Tongue (tissue), 2 donors: Measurements from ENCODE around the gene ZNF512B. TPM values are rescaled to one million over a fixed set of nuclear protein-coding genes. Genes with fewer than 3 reads are reported as not detected.
"Not testable (repeated sequence)": the region's sequence is repeated elsewhere in the genome, so short reads cannot be mapped to it uniquely, and the experiment has no call there.

Experiments used
- DNase-seq: peaks from one replicate; pipeline ENCODE4 v3.0.0-alpha.2; 2015
- total RNA-seq: library from RNA; depleted of rRNA; stranded (reverse); fragments of >200 nt; gene quantifications from one replicate; pipeline ENCODE4 v1.2.3, GENCODE V29; 2014

The ZNF512B gene, protein sequence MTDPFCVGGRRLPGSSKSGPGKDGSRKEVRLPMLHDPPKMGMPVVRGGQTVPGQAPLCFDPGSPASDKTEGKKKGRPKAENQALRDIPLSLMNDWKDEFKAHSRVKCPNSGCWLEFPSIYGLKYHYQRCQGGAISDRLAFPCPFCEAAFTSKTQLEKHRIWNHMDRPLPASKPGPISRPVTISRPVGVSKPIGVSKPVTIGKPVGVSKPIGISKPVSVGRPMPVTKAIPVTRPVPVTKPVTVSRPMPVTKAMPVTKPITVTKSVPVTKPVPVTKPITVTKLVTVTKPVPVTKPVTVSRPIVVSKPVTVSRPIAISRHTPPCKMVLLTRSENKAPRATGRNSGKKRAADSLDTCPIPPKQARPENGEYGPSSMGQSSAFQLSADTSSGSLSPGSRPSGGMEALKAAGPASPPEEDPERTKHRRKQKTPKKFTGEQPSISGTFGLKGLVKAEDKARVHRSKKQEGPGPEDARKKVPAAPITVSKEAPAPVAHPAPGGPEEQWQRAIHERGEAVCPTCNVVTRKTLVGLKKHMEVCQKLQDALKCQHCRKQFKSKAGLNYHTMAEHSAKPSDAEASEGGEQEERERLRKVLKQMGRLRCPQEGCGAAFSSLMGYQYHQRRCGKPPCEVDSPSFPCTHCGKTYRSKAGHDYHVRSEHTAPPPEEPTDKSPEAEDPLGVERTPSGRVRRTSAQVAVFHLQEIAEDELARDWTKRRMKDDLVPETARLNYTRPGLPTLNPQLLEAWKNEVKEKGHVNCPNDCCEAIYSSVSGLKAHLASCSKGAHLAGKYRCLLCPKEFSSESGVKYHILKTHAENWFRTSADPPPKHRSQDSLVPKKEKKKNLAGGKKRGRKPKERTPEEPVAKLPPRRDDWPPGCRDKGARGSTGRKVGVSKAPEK
- total RNA-seq = 15.3 TPM

DNA sequence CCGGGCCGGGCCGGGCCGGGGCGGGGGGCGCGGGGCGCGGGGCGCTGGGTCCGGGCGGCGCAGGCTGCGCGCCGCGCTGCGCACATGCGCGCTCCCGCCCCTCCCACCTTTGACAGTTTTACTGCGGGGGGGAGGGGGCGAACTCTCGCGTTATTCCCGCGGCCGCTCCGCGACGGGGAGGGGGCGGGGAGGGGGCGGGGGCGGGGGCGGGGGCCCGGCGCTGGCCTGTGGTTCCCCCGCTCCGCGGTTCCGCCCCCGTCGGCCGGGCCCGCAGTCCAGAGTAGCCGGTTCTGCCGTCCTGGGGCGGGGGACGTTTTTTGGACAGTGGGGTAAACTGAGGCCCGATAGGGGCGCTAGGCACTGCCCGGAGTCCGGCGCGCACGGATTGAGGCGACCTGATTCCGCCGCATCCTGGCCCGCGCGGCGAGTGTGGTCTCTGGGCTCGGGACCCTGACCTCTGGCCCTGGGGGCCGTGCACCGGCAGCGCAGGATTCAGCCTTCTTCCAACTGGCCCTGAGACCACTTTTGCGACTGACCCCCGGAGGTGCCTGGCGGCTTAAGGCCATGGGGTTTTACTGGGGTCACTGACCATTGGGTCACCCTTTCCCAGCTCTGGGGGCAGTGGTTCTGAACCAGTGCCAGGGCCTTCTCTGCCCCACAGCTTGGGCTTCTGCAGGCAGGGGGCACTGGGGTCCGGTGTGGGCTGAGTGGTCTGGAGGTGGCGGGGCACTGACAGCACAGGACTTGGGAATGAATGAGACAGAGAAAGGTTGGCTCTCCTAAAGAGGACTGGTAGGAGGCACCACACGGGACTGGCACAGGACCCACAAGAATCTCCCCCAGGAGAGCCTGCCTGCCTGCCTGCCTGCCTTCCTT, at the start of gene ZNF512B:
ZNF512B (minus strand) TSS at position 93 of the 876 bp plus-strand sequence. CDS start 1,980 bp downstream, outside the sequence.
- DNase-seq = peak; percentile 86

DNA sequence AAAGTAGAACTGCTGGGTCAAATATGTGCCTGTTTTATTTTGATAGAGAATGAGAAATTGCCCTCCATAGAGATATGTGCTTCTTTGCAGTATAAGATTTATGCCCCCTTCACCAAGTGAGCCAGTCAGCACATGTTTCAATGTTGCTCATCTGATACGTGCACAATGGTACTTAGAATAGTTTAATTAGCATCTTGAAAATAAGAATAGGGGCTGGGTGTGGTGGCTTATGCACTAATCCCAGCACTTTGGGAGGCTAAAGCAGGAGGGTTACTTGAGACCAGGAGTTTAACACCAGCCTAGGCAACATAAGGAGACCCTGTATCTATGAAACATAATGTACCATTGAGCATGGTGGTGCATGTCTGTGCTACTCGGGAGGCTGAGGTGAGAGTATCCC, 45.9 kb upstream of the ZNF512B start:
- no peak for DNase-seq

DNA sequence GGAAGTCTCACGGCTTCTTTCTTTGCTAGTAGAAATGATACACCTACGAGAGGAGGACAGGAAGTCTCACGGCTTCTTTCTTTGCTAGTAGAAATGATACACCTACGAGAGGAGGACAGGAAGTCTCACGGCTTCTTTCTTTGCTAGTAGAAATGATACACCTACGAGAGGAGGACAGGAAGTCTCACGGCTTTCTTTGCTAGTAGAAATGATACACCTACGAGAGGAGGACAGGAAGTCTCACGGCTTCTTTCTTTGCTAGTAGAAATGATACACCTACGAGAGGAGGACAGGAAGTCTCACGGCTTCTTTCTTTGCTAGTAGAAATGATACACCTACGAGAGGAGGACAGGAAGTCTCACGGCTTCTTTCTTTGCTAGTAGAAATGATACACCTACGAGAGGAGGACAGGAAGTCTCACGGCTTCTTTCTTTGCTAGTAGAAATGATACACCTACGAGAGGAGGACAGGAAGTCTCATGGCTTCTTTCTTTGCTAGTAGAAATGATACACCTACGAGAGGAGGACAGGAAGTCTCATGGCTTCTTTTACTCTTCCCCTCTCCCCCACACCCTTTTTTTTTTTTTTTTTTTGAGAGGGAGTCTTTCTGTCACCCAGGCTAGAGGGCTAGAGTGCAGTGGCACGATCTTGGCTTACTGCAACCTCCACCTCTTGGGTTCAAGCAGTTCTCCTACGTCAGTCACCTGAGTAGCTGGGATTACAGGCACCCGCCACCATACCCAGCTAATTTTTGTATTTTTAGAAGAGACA, 42.8 kb upstream of the ZNF512B start:
- DNase-seq = not testable (repeated sequence)

DNA sequence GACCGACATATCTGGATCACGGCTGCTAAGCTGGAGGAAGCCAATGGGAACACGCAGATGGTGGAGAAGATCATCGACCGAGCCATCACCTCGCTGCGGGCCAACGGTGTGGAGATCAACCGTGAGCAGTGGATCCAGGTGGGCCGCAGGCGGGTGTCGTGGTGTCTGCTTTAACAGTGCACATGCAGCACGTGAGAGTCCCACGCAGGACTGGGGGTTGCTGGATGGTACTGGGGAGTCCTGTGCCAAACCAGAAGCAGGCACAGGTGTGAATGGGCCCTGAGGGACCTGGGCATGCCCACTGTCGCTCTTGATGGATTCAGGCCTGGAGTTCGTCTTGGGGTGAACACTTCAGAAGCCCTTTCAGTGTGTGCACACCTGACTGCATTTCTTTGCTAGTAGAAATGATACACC, 41.6 kb upstream of the ZNF512B start:
- DNase-seq = no peak

DNA sequence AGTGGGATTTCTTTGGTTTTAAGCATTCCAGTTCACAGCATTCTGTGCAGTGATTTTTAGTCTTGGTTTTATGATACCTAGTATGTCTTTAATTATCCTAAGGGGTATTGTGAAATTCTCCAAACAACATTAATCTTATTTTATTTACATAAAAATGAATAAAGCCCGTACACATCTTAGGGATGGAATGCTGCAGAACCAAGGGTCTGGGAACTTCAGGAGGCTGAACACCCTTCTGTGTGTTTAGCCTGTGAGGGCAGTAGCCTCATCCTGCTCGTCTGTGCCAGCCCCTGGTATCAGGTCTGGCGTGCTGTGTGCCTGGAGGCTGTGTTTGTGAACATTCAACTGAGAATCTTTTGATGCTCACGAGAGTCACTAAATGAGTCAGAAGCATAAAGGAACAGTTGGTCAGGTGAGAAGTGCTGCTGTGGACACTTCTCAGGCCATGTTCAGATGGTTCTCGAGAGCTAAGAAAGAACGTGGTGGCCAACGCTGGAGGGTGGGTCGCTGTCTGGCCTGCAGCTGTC, 41.0 kb upstream of the ZNF512B start:
- no peak for DNase-seq

DNA sequence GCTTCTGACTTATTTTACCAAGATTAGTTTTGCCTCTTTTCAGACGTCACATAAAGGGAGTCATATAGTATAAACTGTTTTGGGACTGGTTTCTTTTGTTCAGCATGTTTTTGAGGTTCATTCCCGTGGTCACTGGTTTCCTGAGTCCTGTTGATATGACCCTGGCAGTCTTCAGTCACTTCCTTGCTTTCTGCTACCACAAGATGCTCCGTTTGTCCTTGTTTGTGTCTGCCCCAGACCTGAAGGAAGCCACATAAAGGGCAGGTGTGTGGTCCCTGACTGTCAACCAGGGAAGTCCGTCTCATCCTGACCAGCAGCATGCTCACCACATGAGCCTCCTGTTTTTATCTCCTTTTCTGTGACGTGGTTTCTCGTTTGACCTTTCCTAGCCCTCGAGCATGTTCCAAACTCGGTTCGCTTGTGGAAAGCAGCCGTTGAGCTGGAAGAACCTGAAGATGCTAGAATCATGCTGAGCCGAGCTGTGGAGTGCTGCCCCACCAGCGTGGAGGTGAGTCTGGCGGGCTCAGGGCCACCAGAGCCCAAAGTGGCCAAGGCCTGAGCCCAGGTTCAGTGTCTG, 40.2 kb upstream of the ZNF512B start:
- no peak for DNase-seq

DNA sequence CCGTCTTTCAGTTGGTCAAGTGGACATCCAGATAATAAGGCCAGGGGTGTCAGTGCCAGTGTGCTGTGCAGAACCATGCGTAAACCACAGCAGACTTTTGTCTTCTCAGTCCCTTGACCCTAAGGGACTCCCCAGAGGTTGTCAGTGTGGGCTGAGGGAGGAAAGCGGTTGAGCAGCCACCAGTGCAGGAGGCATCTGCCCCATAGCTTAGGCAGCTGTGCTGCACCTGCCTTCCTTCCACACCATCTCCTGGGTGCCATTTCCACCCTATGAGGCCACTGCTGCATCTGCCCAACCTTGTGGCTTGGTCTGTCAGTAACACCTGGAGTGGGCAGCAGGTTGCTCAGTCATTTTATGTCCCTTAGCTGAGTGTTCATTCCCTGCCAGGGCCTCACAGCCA, 37.2 kb upstream of the ZNF512B start:
- DNase-seq = no peak

DNA sequence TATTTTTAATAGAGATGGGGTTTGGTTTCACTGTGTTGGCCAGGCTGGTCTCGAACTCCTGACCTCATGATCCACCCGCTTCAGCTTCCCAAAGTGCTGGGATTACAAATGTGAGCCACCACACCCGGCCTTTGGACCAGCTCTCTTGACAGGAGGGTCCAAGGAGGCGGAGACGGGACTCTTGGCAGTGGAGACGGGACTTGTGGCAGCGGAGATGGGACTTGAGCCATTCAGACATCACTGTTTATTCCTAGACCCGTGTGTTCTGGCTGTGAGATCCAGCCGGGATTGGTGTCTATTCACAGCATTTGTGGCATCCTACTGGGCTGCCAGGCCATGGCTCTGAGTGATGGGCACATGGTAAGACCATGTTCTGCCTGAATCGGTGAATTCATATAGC, 36.8 kb upstream of the ZNF512B start:
- DNase-seq = no peak

DNA sequence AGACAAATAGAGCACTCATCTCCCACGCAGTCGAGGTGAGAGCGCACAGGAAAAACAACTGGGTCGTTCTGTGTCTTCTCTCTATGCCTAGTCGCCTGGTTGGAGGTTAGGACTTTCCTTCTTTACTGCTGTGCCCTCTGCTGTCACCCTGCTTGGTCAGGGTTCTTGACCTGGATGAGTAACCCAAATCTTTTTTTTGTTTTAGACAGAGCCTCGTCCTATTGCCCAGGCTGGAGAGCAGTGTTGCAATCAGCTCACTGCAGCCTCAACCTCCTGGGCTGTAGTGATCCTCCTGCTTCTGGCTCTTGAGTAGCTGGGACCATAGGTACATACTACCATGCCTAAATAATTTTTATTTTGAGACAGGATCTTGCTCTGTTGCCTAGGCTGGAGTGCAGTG, 35.7 kb upstream of the ZNF512B start:
- no peak for DNase-seq

DNA sequence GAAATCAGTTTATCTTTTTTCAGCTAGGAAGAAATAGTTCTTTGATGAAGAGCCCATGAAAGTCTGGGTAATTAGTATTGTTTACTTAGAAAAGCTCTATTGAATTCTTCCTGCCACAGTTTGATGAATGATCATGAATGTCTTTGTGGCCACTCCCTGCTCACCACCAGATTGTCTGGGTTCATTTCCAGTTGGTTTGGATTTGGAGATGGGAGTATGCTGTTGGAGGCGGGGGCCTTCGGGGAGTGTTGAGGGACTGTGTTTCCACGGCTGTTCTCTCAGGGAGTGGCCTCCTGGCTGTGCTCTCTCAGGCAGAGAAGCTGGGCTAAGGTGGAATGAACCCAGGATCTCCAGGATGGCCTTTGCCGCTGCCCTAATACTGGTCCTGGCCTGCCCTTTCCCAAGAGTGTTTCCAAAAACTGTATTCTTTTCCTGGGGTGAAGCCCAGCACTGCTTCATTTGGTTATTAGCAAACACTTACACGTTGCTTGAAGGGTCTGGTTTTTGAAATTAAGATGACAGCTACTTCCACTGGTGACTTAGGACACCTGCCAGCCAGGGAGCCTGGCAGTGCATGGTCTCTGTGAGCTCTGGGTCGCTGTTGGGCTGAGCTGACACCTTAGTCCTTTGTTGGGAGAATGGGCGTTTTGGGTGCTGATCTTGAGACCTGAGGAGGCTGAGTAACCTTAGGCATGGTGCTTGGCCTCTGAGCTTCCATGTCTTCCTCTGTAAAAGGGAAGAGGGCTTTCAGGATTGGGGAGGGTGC, 34.4 kb upstream of the ZNF512B start:
- peak; percentile 27 for DNase-seq

DNA sequence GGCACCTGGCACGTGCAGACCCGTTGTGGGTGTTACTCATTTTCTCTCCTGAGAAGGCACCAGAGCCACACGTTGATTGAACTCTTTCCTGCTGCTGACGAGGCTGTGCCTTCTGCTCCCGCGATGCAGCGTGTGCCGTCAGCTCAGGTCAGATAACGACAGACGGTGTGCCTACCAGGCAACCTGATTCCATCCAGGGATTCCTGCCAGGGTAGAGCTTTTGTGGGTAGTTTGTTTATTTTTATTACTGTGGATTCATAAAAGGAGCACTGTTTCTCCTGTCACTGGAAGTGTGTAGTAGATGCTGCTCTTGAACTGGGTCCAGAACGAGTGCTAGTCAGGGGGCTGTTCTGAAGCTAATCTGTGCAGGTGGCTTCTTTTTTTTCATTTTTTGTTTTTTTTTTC, 31.9 kb upstream of the ZNF512B start:
- peak; percentile 24 for DNase-seq

DNA sequence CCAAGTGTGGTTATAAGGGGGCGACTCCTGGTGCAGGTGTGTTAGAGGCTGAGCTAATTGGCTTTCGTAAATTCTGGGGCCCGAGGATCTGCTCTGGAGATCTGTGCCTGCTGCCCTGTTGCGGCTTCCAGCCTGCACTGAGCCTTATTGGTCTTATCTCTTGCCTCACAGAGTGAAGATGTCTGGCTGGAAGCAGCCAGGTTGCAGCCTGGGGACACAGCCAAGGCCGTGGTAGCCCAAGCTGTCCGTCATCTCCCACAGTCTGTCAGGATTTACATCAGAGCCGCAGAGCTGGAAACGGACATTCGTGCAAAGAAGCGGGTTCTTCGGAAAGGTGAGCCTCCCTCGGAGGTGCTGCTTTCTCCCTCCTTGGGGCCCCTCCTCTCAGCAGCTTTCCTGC, 31.2 kb upstream of the ZNF512B start:
- DNase-seq = no peak

DNA sequence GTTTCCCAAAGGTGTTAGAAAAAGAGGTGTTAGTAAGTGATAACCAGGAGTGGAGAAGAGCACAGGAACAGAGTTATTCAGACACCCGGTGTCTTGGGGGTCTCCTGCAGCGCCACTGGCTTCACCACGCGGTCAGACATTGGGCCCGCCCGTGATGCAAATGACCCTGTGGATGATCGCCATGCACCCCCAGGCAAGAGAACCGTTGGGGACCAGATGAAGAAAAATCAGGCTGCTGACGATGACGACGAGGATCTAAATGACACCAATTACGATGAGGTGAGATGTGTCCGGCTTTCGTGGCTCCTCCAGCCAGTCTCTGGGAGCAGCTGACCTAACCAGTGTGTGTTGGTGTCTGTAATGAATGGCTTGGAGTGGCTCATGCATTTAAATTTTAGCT, 13.2 kb upstream of the ZNF512B start:
- no peak for DNase-seq

DNA sequence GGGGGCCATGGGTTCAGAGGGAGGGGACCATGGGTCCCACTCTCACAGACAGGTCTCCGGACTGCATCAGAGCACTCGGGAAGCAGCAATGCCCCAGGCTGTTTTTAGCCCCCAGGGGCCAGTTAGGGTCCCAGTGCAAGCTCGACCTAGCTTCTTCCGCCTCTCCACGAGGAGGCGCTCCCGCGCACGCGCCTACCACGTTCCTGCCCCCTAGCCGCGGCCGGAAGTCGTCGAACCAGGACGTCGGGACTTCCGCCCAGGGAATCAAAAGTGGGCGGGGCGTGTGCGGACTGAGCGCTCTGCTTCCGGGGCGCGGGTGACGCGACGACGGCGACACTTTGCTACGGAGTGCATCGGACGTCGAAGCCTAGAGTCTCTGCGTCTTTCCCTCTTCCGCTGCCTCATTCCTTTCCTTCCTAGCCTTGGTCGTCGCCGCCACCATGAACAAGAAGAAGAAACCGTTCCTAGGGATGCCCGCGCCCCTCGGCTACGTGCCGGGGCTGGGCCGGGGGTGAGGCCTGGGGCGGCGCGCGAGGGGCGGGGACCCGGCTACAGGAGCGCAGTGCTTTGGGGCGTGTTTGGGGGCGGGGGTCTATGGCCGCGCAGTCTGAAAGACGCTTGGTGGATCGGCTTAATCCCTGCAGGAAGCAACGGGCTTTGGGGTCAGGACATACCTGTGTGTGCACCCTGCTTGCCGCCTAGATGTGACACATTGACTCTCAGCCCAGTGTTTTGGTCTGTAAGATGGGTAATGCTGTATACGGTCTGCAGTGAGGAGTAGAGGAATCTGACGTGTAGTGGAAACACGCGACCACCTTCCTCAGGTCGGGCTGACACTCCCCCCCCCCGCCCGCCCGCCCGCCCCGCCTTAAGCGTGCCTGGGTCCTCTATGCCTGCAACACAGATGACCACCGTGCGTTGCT, 11.3 kb upstream of the ZNF512B start, which contains the start of gene PRPF6:
PRPF6 (plus strand) TSS at position 327 of the 923 bp plus-strand sequence; CDS start at position 441, 114 bp downstream.
- DNase-seq = peak; percentile 99

DNA sequence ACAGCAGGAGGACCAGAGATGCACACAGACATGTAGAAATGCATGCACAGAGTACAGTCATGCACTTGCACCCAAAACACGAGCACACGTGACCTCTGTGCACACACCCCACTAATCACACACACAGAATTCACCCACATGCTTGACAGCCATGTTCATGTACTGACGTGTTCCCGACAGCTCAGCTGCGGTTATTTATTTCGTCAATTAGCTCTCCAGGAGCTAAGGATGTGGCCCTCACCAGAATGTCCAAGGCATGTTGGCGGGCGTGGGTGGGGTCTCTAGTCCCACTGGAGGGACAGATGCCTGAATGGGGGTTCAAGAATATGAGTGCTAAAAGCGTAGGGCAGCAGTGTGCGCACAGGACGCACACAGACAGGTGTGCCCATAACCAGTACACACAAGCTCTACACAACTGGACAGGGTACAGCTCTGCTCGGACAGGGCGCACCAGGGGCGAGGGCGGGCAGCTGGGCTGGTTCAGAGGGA, 10.6 kb upstream of the ZNF512B start:
- DNase-seq = no peak

DNA sequence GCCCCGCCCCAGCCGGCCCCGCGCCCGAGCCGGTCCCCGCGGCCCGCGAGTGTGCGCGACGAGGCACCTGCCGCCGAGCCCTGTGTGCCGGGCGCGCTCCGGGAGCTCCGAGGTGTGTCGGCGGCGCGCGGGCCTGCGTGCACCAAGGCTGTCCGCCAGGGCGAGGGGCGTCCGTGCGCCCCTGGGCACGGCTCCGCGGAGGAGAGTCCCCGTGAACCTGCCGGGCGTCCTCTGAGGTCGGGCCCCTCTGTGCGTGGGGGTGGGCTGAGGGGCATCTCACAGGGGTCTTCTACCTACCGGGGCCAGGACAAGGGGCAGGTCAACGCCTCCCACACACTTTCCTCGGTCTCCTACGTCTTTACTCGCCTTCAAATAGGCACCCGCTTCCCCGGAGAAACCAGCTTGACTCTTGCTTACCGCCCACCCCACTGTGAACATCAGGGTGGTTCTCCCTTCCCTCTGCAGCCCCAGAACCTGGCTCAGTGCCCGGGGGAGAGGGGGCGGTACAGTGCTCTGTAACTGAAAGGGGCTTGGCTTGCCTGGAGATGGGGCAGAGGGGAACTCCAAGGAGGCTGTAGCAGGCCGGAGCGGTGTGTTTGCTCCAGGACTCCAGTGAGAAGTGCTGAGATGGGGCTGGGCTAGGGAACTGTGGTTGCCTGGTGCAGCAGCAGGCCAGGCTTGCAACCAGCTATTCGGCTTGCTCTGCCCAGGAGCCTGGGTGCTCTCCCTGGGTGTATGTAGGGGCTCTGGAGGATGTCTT, 10.0 kb upstream of the ZNF512B start, which contains the start of gene SAMD10:
SAMD10 (minus strand) TSS at position 86 of the 760 bp plus-strand sequence. CDS start 175 bp downstream, outside the sequence.
- DNase-seq = peak; percentile 85

DNA sequence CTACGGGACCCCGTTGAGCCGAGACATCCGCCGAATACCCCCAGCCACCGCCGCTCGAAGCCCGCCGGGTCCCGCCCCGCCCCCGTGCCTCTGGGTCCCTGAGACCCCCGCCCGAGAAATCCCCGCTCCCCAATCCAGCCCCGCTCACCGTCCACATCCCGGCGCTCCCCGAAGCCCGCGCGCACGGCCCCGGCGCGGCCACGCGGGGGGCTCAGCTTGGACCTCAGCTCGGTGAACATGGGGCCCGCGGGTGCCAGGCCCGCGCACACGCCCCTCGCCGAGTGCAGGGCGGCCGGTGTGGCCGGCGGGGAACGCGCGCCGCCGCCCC, 9.5 kb upstream of the ZNF512B start:
- no peak for DNase-seq
